ENCODE data around the gene GPRC5A. TPM values are rescaled to one million over a fixed set of nuclear protein-coding genes. Genes with fewer than 3 reads are reported as not detected.

GPRC5A gene
- polyA plus RNA-seq, 6 donors from 2014 or later: not detected

DNA sequence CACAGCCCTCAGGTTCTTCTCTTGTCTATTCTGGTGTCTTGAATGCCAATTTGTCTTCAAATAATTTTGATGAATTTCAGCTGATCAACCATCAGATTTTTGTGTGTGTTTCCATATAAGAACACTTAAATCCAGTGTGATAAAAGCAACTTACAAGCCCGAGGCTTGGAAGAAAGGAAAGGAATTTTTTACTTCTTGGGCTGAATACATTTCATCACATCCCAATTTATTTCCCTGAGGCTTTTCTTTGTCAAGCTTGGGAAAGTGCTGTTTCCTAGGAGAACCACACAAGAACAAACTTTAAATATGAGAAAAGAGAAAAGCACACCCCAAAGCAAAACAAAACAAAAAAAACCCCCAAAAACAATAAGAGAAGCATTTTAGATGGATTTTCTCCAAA lies 34.0 kb downstream of the GPRC5A start:
- DNase-seq (no peak), ATAC-seq (ENCODE audit: low read depth in 2 of 2) (no peak)
- H3K4me3 Mint-ChIP-seq: no peak overlapping the region
- H3K27ac Mint-ChIP-seq: no peak overlapping the region
- peaks cover 2 to 15% (median 13%) of the 10 kb centered on the region in 3 donors for H3K27me3 Mint-ChIP-seq
- no peaks in the 10 kb centered on the region for H3K4me1 Mint-ChIP-seq
- peaks cover 0 to 2% (median 0%) of the 10 kb centered on the region in 7 donors for H3K9me3 Mint-ChIP-seq
- peaks cover 0 to 2% of the 10 kb centered on the region in 2 donors for H3K36me3 Mint-ChIP-seq

DNA sequence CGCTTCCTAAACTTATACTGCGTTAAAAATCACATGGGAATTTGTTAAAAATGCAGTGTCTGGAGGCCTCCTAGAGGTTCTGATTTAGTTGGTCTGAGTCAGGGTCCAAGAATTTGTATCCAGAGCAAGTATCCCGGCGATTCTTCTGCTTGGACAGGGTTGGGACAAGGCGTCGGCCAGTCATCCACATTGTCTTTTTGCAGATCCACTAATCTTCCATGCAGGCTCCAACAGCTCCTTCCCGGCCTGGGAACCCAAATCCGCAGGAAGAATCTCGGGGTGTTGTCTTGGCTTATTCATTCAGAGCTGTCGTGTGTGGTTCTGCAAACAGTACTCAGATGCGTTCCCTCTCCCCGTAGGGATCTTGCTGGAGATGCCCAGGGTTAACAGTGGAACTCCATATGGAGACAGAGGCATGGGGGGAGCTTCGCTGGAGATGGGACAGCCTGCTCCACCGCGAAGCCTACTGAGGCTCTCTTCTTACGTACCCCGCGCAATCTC lies 35.3 kb downstream of the GPRC5A start:
- DNase-seq: no peak
- no peak for ATAC-seq (ENCODE audit: low read depth in 2 of 2)
- Mint-ChIP-seq H3K27ac (peak overlapping the region in 1 of 6 donors; percentile 84), H3K36me3 (peaks cover 0 to 6% of the 10 kb centered on the region in 2 donors), H3K27me3 (peaks cover 6 to 15% (median 13%) of the 10 kb centered on the region in 3 donors), H3K4me1 (no peaks in the 10 kb centered on the region), H3K9me3 (peaks cover 0 to 2% (median 0%) of the 10 kb centered on the region in 7 donors), H3K4me3 (peak overlapping the region in 1 of 8 donors; percentile 74)

DNA sequence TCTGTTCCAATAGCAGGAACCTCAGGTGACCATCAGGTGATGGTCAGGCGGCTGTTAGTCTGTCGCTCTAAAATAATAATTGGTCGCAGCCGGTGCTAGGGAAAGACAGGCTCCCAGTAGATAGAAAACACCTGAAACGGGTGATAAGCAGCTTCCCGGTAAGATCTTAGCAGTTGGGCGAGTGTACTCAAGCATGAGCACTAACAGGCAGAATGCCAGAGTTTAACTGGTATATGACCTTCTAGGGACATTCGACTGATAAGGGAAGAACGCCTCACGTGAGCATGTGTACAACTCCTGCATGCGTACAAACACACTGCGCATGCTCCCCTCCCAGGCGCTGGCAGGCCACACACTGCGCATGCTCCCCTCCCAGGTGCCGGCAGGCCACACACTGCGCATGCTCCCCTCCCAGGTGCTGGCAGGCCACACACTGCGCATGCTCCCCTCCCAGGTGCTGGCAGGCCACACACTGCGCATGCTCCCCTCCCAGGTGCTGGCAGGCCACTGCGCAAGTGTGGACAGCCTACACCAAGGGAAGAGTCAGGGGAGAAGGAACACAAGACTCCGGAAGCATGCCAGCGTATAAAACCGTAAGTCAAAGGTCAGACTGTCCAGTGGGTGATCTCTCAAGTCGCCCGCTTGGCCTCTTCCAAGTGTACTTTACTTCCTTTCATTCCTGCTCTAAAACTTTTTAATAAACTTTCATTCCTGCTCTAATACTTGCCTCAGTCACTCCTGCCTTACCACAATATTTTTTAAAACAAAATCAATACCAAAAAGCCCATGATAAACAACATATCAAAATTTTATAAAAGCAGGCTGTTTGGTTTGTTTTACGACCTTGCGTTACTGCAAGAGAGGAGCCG lies 36.1 kb downstream of the GPRC5A start:
- Mint-ChIP-seq H3K27ac (peak overlapping the region in 3 of 6 donors; percentile 53 to 84 (median 65)), H3K4me1 (no peaks in the 10 kb centered on the region), H3K4me3 (peak overlapping the region in 5 of 8 donors; percentile 42 to 74 (median 53)), H3K36me3 (peaks cover 0 to 6% of the 10 kb centered on the region in 2 donors), H3K9me3 (peaks cover 0 to 1% (median 0%) of the 10 kb centered on the region in 7 donors), H3K27me3 (peaks cover 6 to 15% (median 13%) of the 10 kb centered on the region in 3 donors)
- ATAC-seq (ENCODE audit: low read depth in 2 of 2): no peak
- DNase-seq: peak; percentile 30

DNA sequence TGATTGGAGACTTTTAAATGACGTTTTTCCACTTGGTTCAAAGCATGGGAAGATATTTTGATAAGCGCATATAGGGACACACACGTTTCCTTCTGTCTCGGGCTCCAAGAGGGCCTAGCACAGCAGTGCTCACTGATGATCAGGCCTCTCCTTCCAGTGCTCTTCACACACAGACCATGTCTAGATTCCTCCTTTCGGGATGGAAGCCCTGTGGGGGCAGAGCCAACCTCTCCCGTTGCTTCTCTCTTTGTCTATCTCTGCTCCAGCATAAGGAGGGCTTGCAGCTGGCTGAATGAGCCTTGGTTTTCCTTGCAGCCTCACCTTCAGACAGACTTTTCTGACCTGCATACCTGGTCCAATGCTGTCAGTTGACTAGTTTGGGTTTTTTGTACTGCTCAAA lies 38.3 kb downstream of the GPRC5A start:
- Mint-ChIP-seq H3K27me3 (peaks cover 6 to 24% (median 13%) of the 10 kb centered on the region in 3 donors), H3K36me3 (peaks cover 0 to 6% of the 10 kb centered on the region in 2 donors), H3K4me1 (no peaks in the 10 kb centered on the region), H3K9me3 (peaks cover 0 to 1% (median 0%) of the 10 kb centered on the region in 7 donors), H3K27ac (no peak overlapping the region), H3K4me3 (no peak overlapping the region)
- no peak for DNase-seq
- ATAC-seq (ENCODE audit: low read depth in 2 of 2): no peak

DNA sequence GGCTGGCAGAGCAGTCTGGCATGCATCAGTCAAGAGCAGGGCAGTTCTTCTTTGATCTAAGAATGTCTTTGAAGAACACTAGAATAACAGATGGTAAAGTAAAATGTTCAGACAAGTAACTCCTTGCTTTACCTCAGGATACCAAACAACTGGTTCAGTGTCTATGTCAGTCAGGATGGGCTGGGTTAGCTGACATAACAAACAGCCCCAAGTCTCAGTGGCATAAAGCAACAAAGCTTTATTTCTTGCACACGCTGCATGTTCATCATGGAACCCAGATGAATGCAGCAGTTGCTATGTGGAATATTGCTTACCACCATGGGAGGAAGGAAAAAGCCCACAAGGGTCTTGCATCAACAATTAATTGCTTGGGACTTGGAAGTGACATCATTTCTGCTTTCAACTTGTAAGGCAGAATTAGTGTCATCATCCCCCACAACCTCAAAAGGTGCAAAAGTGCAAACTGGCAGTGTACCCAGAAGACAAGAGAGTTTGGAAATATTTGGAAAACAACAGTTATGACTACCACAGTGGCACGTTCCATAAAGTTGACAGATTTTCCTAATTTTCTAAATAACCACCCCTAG lies 39.4 kb downstream of the GPRC5A start:
- Mint-ChIP-seq H3K27ac (peak overlapping the region in 1 of 6 donors; percentile 65), H3K4me3 (no peak overlapping the region), H3K27me3 (peaks cover 6 to 24% (median 13%) of the 10 kb centered on the region in 3 donors), H3K36me3 (peaks cover 0 to 6% of the 10 kb centered on the region in 2 donors), H3K4me1 (no peaks in the 10 kb centered on the region), H3K9me3 (peaks cover 0 to 1% (median 0%) of the 10 kb centered on the region in 7 donors)
- no peak for ATAC-seq (ENCODE audit: low read depth in 2 of 2)
- no peak for DNase-seq

DNA sequence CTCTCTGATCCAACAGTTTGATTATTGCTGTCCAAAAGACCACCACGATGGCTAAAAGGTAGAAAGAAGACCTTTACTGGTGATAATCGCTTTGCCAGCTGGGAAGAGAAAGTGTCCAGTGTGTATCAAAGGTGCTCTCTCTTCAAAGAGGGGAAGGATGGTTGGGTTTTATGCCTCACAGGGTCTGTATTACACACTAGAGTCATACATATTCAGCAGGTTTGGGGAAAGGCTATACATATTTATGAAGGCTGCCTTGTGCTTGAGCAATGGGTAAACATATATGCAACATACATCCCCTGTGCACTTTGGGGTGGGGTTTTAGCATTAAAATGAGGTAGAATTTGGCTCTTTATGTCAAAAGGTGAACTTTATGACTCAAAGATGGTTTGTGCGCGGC lies 42.4 kb downstream of the GPRC5A start:
- H3K4me1 Mint-ChIP-seq: no peaks in the 10 kb centered on the region

DNA sequence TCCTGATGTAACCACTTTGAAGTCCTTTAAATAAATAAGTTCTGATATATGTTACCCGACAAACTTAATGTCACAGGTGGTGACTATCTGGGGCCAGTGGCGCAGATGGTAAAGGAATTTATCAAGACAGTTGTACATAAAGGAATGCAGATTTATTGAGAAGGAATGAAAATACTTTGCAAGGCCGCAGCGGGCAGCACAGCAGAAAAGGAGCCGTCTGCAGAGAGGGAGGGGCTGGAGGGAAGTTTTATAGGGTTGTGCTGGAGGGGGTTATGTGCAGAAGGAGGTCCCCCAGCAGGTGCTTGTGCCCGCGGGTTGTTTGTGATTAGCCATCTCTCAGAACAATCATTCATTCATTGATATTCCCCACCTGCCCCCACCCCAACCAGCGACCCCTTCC lies 43.2 kb downstream of the GPRC5A start:
- ATAC-seq (ENCODE audit: low read depth in 2 of 2): no peak
- no peaks in the 10 kb centered on the region for H3K9me3 Mint-ChIP-seq
- no peak overlapping the region for H3K4me3 Mint-ChIP-seq
- H3K27ac Mint-ChIP-seq: no peak overlapping the region
- no peaks in the 10 kb centered on the region for H3K4me1 Mint-ChIP-seq
- peaks cover 0 to 6% of the 10 kb centered on the region in 2 donors for H3K36me3 Mint-ChIP-seq
- peaks cover 0 to 9% (median 6%) of the 10 kb centered on the region in 3 donors for H3K27me3 Mint-ChIP-seq
- DNase-seq: no peak

More for the DNA sequence above, 42.4 kb downstream of the GPRC5A start:
- Mint-ChIP-seq H3K4me3 (no peak overlapping the region), H3K36me3 (peaks cover 0 to 6% of the 10 kb centered on the region in 2 donors), H3K9me3 (no peaks in the 10 kb centered on the region), H3K27me3 (peaks cover 0 to 9% (median 6%) of the 10 kb centered on the region in 3 donors), H3K27ac (no peak overlapping the region)
- DNase-seq (no peak), ATAC-seq (ENCODE audit: low read depth in 2 of 2) (no peak)

DNA sequence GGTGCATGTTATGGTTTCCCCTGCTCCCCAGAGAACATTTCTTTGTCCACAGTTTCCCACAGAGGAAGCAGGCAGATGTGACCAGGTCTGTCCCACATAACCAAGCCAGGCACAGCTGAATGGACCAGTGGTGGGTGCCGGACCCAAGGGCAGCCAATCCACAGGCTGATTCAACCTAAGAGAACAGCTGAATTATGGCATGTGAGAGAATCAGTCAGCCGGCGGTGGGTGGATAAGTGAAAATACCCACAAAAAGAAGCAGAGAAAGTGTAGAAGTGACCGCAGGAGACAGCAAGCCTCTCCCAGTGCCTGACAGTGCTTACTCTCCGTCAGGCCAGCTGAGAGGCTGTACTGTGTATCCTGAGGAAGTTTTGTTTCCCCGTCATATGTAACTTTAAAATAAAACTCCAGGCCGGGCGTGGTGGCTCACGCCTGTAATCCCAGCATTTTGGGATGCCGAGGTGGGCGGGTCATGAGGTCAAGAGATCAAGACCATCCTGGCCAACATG lies 45.7 kb downstream of the GPRC5A start:
- ATAC-seq (ENCODE audit: low read depth in 2 of 2) (no peak), DNase-seq (no peak)
- H3K4me1 Mint-ChIP-seq: no peaks in the 10 kb centered on the region
- H3K36me3 Mint-ChIP-seq: no peaks in the 10 kb centered on the region
- H3K27ac Mint-ChIP-seq: no peak overlapping the region
- H3K9me3 Mint-ChIP-seq: no peaks in the 10 kb centered on the region
- peaks cover 0 to 9% (median 0%) of the 10 kb centered on the region in 3 donors for H3K27me3 Mint-ChIP-seq
- H3K4me3 Mint-ChIP-seq: no peak overlapping the region

DNA sequence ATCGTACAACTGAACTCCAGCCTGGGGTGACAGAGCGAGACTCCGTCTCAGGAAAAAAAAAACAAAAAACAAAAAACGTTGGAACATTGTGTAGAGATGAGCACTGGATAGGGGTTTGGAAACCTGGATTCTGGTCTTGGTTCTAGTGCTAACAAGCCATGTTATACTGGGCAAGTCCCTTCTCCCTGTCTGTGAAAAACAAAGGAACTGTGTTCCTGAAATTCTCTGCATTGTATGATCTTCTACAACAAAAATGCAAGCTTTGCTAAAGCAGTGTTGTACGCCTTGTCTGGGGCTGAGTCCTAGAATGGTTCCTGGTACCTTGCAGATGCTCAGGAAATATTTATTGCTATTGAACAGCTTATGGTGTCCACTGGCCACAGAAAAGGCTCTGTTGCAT lies 47.2 kb downstream of the GPRC5A start:
- Mint-ChIP-seq H3K27ac (no peak overlapping the region), H3K27me3 (peaks cover 0 to 9% (median 0%) of the 10 kb centered on the region in 3 donors), H3K4me1 (no peaks in the 10 kb centered on the region), H3K9me3 (no peaks in the 10 kb centered on the region), H3K4me3 (no peak overlapping the region), H3K36me3 (no peaks in the 10 kb centered on the region)
- ATAC-seq (ENCODE audit: low read depth in 2 of 2): no peak
- DNase-seq: no peak

DNA sequence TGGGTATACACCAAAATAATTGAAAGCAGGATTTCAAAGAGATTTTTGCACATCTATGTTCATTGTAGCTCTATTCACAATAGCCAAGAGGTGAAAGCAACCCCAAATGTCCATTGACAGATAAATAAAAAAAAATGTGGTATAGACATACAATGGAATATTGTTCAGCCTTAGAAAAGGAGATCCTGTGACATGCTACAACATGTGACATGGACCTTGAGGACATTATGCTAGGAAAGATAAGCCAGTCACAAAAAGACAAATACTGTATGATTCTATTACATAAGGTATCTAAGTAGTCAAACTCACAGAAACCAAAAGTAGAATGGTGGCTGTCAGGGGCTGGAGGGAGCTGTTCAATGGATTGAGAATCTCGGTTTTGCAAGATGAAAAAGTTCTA lies 48.5 kb downstream of the GPRC5A start:
- DNase-seq (no peak), ATAC-seq (ENCODE audit: low read depth in 2 of 2) (no peak)
- no peaks in the 10 kb centered on the region for H3K36me3 Mint-ChIP-seq
- no peak overlapping the region for H3K27ac Mint-ChIP-seq
- H3K9me3 Mint-ChIP-seq: no peaks in the 10 kb centered on the region
- H3K4me1 Mint-ChIP-seq: no peaks in the 10 kb centered on the region
- H3K4me3 Mint-ChIP-seq: no peak overlapping the region
- H3K27me3 Mint-ChIP-seq: no peaks in the 10 kb centered on the region

DNA sequence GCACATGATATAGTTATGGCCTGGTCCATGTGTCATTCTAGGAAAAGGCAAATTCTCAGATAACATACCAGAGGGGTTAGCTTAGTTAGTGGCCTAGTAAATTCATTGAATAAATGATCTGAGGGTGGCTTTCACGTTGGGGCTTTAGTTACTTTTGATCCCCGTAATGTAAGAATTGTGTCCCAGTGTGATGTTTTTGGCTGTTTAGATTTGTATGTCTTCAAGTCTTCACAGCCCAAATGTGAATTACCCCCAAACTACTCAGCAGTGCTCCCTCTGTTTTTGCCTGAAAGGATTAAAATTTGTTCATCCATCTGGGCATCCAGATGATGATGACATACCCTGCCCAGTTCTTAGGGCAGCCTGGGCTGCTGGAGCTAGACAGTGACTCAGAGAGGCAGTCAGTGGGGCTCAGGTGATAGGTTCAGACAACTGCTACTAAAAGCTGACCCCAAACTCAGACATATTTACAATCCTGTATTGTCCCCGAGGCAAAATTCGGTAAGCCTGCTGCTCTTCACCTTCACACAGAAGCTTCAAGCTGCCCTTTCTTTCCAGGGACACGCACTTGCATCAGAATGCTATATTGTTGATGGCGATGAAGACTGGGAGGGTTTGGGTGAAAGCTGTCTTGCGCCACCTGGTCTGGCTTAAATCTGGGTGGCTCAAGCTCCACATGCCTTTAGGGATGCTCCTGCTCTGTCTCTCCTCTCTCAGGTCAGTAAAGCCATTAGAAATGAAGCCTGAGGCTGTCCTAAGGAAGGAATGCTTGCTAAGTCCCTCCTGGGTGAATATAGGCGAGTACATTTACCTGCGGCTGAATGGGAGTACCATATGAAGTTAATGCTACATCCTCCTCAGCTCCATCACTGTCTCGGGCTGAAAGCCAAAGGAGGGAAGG lies 50.3 kb downstream of the GPRC5A start:
- DNase-seq: no peak
- Mint-ChIP-seq H3K27ac (peak overlapping the region in 1 of 6 donors; percentile 49), H3K27me3 (peaks cover 0 to 7% (median 0%) of the 10 kb centered on the region in 3 donors), H3K36me3 (no peaks in the 10 kb centered on the region), H3K4me3 (no peak overlapping the region), H3K4me1 (no peaks in the 10 kb centered on the region), H3K9me3 (no peaks in the 10 kb centered on the region)
- no peak for ATAC-seq (ENCODE audit: low read depth in 2 of 2)

DNA sequence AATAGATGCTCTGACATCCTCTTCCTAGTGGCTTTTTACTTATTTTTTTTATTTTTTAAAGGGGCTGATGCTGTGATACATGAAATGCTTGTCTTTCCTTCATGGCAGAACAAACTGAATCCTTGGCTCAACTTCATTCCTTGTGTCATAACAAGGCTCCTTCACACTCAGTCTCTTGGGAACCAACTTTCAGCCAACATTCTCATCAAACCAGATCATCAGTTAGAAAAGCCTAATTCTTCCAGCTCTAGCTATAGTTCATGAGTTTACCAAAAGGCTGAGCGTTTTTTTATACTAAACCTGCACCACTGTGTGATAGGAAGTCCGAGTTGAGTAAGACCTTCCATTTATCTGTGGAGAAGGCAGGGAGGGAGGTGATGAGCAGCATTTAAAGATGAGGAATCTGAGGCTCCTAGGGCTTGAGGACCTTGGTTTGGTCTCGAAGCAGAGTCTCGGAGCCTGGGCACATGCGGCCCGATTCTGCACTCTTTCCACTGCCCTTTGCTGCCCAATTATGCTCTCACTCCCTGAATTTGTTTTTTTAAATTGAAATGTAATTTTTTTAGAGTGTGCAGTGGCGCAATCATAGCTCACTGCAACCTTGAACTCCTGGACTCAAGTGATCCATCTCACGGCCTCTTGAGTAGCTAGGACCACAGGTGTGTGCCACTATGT lies 52.4 kb downstream of the GPRC5A start:
- no peak for ATAC-seq (ENCODE audit: low read depth in 2 of 2)
- Mint-ChIP-seq H3K27me3 (peaks cover 0 to 13% (median 0%) of the 10 kb centered on the region in 3 donors), H3K9me3 (no peaks in the 10 kb centered on the region), H3K4me1 (no peaks in the 10 kb centered on the region), H3K36me3 (no peaks in the 10 kb centered on the region), H3K27ac (peak overlapping the region in 1 of 6 donors; percentile 10), H3K4me3 (no peak overlapping the region)
- DNase-seq: no peak
